GM18498 (cell line): Measurements from ENCODE around the gene MYO3B.
A peak's percentile ranks its signal among the peaks of the same experiment; 100 is the strongest.
"Not testable (repeated sequence)": the region's sequence is repeated elsewhere in the genome, so short reads cannot be mapped to it uniquely, and the experiment has no call there.

Experiments
- ATAC-seq: cut with Tn5 transposase; IDR thresholded peaks from one replicate; pipeline ENCODE4 v1.9.1; 2021; ENCODE audit warnings: mild to moderate bottlenecking, moderate library complexity; ENCODE audit not compliant: unreplicated experiment

MYO3B gene

GRCh38 chr2:170336408-170336807 lies 158.5 kb downstream of the MYO3B start:
- no peak for ATAC-seq

- no peak for ATAC-seq
These were observed 159.0 kb downstream of the MYO3B start for GRCh38 chr2:170336916-170337315.

DNA sequence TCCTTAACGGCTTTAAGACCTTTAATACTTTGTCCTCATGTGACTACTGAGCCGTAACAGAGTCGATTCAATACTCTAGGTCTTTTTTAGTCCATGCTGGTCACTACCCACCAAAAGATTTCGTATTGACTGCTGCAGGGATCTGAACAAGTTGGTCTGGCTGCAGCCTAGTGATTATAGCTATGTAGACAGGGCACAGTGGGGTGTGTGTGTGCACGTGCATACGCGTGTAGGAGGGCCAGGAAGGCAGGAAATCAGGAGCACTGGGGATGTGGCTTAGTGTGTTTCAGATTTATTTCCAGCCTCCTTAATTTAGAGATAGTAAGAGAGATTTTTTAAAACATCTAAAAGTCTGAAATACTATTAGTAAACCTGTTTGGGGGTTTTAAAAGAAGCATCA lies 161.4 kb downstream of the MYO3B start:
- no peak for ATAC-seq

GRCh38 chr2:170339750-170340692 lies 162.1 kb downstream of the MYO3B start:
- no peak for ATAC-seq

DNA sequence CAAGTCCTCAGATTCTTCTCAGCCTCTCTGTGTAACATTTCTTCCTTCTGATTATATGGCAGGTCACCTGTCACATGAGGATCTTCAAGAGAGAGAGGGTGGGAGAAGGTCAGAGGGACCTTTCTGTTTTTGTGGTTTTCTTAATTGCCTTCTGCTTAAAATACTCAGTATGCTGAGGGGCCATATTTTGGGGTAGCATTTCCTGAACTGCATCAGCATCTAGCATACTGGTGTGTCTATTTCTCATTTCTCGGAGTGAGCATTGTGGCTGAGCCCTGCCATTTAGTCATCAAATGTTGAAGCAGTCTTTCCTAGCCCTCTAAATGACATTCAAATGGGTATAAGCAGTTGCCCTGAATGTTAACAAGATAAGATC lies 162.7 kb downstream of the MYO3B start:
- ATAC-seq = peak; percentile 64

DNA sequence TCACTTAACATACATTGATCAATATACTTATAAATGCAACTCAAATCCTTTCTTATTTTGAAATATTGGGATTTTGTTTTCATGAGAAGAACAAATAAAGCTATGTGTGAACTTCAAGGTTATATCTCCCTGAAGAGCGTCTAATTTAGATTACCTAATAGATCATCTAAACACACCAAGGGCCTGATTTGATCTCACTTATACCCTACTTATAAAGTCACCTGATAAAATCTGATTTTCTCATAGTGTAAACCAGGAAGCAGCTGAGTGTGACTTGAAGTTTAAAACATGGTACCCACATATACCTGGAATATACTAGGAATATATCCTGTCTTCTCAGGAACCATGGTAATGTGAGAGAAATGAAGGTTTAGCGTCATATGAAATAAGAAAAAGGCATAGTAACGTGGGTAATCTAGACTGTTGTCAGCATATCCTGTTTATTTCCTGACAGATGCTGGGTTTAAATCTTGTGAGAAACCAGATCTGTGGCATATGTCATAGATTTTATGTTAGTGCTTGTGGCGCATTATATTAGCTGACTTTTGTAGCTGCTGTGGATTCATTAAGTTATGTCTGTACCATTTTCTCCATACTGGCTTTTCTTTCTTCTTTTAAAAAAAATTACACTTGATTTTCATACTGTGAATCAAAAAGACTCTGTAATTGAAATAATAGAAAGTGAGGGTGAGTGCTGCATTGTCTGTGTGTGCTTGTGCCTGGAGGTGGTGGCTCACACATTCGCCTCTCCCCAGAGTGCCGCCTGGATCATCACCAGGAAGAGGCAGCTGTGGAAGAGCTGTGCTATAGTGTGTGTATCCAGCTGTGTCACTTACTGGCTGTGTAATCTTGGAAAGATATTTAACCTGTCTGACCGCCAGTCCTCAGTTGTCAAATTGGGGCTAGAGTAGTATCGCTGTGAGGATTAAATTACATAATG lies 164.0 kb downstream of the MYO3B start:
- ATAC-seq = no peak

DNA sequence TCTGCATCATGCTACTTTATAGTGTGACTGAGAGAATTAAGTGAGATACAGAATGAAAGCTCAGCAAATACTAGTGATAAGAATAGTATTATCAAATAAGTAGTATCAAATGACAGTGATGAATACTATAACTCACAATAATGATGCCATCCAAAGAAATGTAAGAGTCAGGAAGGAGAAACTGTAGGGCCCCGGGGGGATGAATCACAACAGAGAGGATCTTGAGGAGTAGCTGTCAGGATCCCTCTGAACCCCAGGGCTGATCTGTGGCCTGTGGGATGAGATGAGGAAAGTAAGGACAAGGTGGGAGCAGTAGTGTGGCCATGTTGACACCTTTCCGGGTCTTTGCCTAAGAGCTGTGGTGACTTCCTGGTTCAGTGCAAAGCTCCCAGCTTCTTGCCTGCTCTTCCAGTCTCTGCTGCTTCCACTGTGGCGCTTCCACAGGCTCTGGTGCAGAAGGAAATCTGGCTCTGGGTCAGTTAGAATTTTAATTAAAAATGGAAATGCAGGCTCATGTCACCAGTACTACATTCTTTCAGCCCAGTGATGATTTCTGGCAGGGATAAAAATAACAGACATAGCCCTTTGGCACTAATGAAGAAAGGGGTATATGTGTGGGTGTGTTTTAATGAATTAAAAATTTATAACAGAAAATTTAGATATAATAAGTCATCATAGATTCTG lies 166.9 kb downstream of the MYO3B start:
- no peak for ATAC-seq

DNA sequence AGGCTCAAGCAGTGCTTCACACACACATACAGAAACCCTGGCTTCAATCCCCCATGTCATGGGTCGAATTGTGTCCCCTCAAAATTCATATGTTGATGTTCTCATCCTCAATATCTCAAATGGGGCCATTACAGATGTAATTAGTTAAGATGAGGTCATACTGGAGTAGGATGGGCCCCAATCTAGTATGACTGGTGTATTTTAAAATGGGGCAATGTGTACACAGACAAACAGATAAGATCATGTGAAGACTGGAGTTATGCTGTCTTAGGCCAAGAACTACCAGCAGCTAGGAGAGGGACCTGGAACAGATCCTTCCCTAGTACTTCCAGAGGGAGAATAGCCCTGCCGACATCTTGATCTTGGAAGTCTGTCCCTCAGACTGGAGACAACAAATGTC lies 167.7 kb downstream of the MYO3B start:
- no peak for ATAC-seq

DNA sequence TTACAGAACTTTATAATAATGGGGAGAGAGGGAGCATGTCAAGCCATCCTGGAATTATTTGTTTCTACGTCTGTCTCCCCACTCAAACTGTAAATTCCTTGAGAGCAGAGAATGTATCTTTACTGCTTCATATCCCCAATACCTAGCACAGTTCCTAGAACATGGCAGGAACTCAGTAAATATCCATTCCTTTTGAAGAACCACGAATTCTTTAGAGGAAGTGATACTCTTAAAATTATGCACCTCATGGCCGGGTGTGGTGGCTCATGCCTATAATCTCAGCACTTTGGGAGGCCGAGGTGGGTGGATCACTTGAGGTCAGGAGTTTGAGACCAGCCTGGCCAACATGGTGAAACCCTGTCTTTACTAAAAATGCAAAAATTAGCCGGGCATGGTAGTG lies 171.3 kb downstream of the MYO3B start:
- ATAC-seq = not testable (repeated sequence)

DNA sequence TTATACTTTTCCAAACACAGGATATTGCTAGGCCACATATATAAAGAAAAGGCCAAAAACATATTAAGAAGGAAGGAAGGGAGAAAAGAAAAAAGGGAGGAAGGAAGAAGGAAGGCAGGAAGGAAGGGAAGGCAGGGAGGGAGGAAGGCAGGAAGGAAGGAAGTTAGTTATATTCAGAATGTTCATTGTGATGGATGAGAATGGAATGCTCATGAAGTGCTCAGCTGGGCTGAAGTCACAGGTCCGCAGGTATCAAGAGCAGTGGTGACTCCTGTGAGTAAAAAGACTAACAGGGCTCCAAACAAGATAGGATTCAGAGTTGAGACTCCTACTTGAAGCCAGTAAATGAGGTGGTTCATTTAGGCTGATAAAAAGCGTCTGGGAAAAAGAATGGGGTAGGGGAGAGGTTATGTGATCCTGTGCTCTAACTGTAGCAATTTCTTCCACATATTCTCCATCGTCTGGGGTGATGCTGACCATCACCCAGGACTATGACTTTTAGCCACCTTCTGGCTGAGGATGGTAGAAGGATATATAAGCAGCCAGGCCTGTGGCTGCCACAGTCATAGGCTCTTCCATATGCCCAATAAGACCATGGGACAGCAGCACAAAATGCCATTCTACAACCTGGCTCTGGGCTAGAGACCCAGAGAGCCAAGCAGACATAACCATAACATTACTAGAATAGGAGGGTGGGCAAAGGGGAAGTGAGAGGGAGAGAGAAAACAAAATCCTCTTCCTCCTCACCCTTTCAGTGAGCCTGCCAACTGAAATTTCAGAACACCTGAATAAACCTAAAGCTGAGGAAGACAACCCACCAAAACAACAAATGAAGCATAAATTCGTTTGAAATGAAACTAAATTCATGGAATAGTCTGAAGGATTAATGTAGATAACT lies 173.2 kb downstream of the MYO3B start:
- ATAC-seq = no peak

DNA sequence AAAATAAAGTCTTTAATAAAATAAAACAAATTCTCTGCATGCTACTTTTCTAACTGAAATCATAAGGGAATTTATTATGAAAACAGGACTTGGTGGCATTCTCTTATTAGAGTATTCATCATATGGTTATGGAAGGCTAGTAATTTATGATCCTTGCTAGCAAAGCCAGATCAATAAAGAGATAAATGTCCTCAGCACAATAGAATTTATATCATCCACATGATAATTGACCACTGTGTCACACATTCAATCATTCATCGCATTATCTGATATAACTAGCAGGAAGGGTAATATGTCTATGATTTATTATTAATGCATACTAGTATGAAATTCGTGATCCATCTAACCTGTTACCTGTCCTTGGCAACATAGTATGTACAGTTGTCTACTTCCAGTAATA lies 175.8 kb downstream of the MYO3B start:
- no peak for ATAC-seq

- ATAC-seq = no peak
These were observed 176.4 kb downstream of the MYO3B start for GRCh38 chr2:170354388-170354787.

- ATAC-seq = no peak
These were observed 177.2 kb downstream of the MYO3B start for GRCh38 chr2:170354855-170355780.

DNA sequence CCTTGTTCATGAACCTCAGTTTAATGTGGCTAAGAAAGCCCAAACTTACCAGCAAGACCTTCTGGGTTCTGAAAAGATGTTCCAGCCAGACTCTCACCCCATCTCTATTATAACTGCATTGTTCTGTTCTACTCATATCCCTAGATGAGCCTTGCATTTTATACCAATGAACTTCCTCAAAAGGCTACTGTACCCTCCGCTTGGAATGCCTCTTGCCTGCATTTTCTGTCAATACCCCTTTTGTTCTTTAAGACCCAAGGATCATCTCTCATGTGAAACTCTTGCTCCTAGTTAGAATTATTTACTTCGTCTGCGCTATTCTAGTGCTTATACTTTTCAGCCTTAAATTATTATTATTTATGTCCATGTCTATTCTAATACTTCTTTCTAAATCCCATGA lies 181.5 kb downstream of the MYO3B start:
- ATAC-seq = no peak

- ATAC-seq = no peak
These were observed 182.7 kb downstream of the MYO3B start for GRCh38 chr2:170360546-170361089.

GRCh38 chr2:170361090-170361936 lies 183.4 kb downstream of the MYO3B start:
- peak; percentile 60 for ATAC-seq

- ATAC-seq = no peak
These were observed 184.4 kb downstream of the MYO3B start for GRCh38 chr2:170362313-170362870.
